HCT116 (cell line): ENCODE results near the gene MACF1. TPM values are rescaled to one million over a fixed set of nuclear protein-coding genes. Genes with fewer than 3 reads are reported as not detected.

Source experiments
- ATAC-seq: fragments of 200-7000 bp; cut with Tn5 transposase; 2 replicates; pipeline ENCODE4 v1.9.1; 2020; ENCODE audit warnings: mild to moderate bottlenecking, moderate library complexity
- BruUV-seq: library from RNA; stranded (reverse); fragments of 400-500 nt; replicated peaks from 2 replicates; lab custom pipeline; 2021; lab: Mats Ljungman, UMichigan
- CTCF ChIA-PET: fragments of 300-600 bp; sonication (Branson Sonifier 250); formaldehyde crosslinking; loops from one replicate; lab custom pipeline; 2021; ENCODE audit warnings: antibody characterized with exemption; lab: Charles Lee
- POLR2A ChIA-PET: fragments of 300-600, 350-600 bp; sonication (Branson Sonifier 250); formaldehyde crosslinking; loops from one replicate; lab custom pipeline; 2021; ENCODE audit warnings: antibody characterized with exemption; lab: Charles Lee
- RAD21 ChIA-PET, 2 experiments: fragments of 300-600 bp; sonication (Branson Sonifier 250); formaldehyde crosslinking; loops; one replicate each; lab custom pipeline; 2023; ENCODE audit warnings: low total read pairs in 2 of 2; ENCODE audit not compliant: uncharacterized antibody in 2 of 2, unreplicated experiment in 2 of 2, low non-redundant PET in 1 of 2; lab: Charles Lee
- DNase-seq: peaks from one replicate; pipeline ENCODE4 v3.0.0-alpha.2; 2010; ENCODE audit warnings: low read depth, low spot score
- H2AFZ ChIP-seq: fragments of 200-600 bp; shearing (Covaris generic), sonication (generic); 2 replicates; pipeline ENCODE4 v1.6.1; 2017; ENCODE audit warnings: low read depth, mixed run types, mixed read lengths, antibody characterized with exemption, low read length; ENCODE audit not compliant: poor library complexity, severe bottlenecking
- H3K27ac ChIP-seq: 2 replicates; pipeline ENCODE4 v1.5.1; 2012; ENCODE audit warnings: low read depth, low read length
- H3K27me3 ChIP-seq: fragments of 200-600 bp; sonication (generic); 2 replicates; pipeline ENCODE4 v1.6.1; 2016; ENCODE audit warnings: mixed run types, low read length, mixed read lengths; ENCODE audit not compliant: insufficient read depth
- H3K36me3 ChIP-seq, 2 experiments: fragments of 200-500 bp in 1 of 2; fragments of 200-600 bp in 1 of 2; sonication (Bioruptor generic) in 1 of 2; sonication (generic) in 1 of 2; 2 replicates each; pipeline versions ENCODE4 v1.5.1 to v1.6.1; 2014 to 2016; ENCODE audit warnings: low read length in 2 of 2, inconsistent platforms in 1 of 2, mixed read lengths in 1 of 2, mixed run types in 1 of 2; ENCODE audit not compliant: insufficient read depth in 2 of 2, control insufficient read depth in 1 of 2
- H3K4me1 ChIP-seq, 2 experiments: fragments of 200-600 bp in 1 of 2; sonication (generic) in 1 of 2; 2 replicates each; pipeline versions ENCODE4 v1.5.1 to v1.6.1; 2012 to 2017; ENCODE audit warnings: low read length in 2 of 2, inconsistent platforms in 1 of 2, mild to moderate bottlenecking in 1 of 2, mixed read lengths in 1 of 2, mixed run types in 1 of 2, moderate library complexity in 1 of 2; ENCODE audit not compliant: insufficient read depth in 2 of 2, control insufficient read depth in 1 of 2
- H3K4me2 ChIP-seq: fragments of 200-600 bp; sonication (generic); 2 replicates; pipeline ENCODE4 v1.6.1; 2017; ENCODE audit warnings: mixed run types, low read length, mixed read lengths
- H3K4me3 ChIP-seq, 2 experiments: fragments of 200-600 bp in 1 of 2; sonication (generic) in 1 of 2; replicated peaks in 1 of 2; 2 replicates each; pipeline ENCODE4 v1.5.1; 2011 to 2016; ENCODE audit warnings: low read length in 2 of 2, control low read depth in 1 of 2, low read depth in 1 of 2, mild to moderate bottlenecking in 1 of 2, mixed read lengths in 1 of 2, mixed run types in 1 of 2
- H3K79me2 ChIP-seq: fragments of 200-600 bp; sonication (generic); 2 replicates; pipeline ENCODE4 v1.6.1; 2017; ENCODE audit warnings: mild to moderate bottlenecking, mixed run types, low read length, moderate library complexity, mixed read lengths; ENCODE audit not compliant: insufficient read depth
- H3K9ac ChIP-seq: fragments of 200-600 bp; sonication (generic); 2 replicates; pipeline ENCODE4 v1.6.1; 2016; ENCODE audit warnings: low read length, mixed read lengths
- H3K9me2 ChIP-seq: fragments of 200-600 bp; sonication (generic), shearing (Covaris generic); 2 replicates; pipeline ENCODE4 v1.6.1; 2017; ENCODE audit warnings: mixed run types, mild to moderate bottlenecking, moderate library complexity; ENCODE audit not compliant: insufficient read depth
- H3K9me3 ChIP-seq, 2 experiments: fragments of 200-500 bp in 1 of 2; fragments of 200-600 bp in 1 of 2; sonication (Bioruptor generic) in 1 of 2; sonication (generic) in 1 of 2; 2 replicates each; pipeline ENCODE4 v1.6.1; 2014 to 2017; ENCODE audit warnings: low read length in 2 of 2, mixed read lengths in 2 of 2, inconsistent platforms in 1 of 2, low read depth in 1 of 2, mild to moderate bottlenecking in 1 of 2, mixed run types in 1 of 2, moderate library complexity in 1 of 2; ENCODE audit not compliant: control insufficient read depth in 1 of 2, insufficient read depth in 1 of 2
- H4K20me1 ChIP-seq: fragments of 200-600 bp; sonication (generic), shearing (Covaris generic); 2 replicates; pipeline ENCODE4 v1.6.1; 2017; ENCODE audit warnings: mixed run types, mild to moderate bottlenecking, moderate library complexity; ENCODE audit not compliant: insufficient read depth
- CEBPB ChIP-seq: IDR thresholded peaks from 2 replicates; pipeline ENCODE4 v1.6.1; 2012; ENCODE audit warnings: low read depth
- EGR1 ChIP-seq: IDR thresholded peaks from 2 replicates; pipeline ENCODE4 v1.6.1; 2012; ENCODE audit warnings: low read depth
- ELF1 ChIP-seq: IDR thresholded peaks from 2 replicates; pipeline ENCODE4 v1.6.1; 2012; ENCODE audit warnings: low read depth, borderline replicate concordance
- EZH2 ChIP-seq: fragments of 200-600 bp; sonication (generic); IDR thresholded peaks from 2 replicates; pipeline ENCODE4 v1.6.1; 2017; ENCODE audit warnings: antibody characterized with exemption, mixed run types
- EZH2phosphoT487 ChIP-seq: fragments of 200-600 bp; IDR thresholded peaks from 2 replicates; pipeline ENCODE4 v1.6.1; 2018; ENCODE audit warnings: antibody characterized with exemption, borderline replicate concordance
- FOSL1 ChIP-seq: IDR thresholded peaks from 2 replicates; pipeline ENCODE4 v1.6.1; 2012; ENCODE audit warnings: low read depth
- POLR2A ChIP-seq: IDR thresholded peaks from 2 replicates; pipeline ENCODE4 v1.7.0; 2011; ENCODE audit warnings: borderline replicate concordance; ENCODE audit not compliant: insufficient read depth, insufficient read length; ENCODE audit errors: extremely low read depth
- POLR2AphosphoS5 ChIP-seq: IDR thresholded peaks from 2 replicates; pipeline ENCODE4 v1.6.1; 2011; ENCODE audit warnings: mild to moderate bottlenecking, low read depth, low read length, moderate library complexity
- SIN3A ChIP-seq: IDR thresholded peaks from 2 replicates; pipeline ENCODE4 v1.6.1; 2012; ENCODE audit warnings: low read depth
- SP1 ChIP-seq: IDR thresholded peaks from 2 replicates; pipeline ENCODE4 v1.6.1; 2012; ENCODE audit warnings: low read depth
- SRF ChIP-seq: IDR thresholded peaks from 2 replicates; pipeline ENCODE4 v1.6.1; 2012; ENCODE audit warnings: low read depth
- YY1 ChIP-seq: IDR thresholded peaks from 2 replicates; pipeline ENCODE4 v1.6.1; 2011; ENCODE audit warnings: low read length, low read depth, moderate library complexity, mild to moderate bottlenecking; ENCODE audit not compliant: insufficient replicate concordance; ENCODE audit errors: extremely low read depth
- ZNF274 ChIP-seq: fragments of 200-500 bp; sonication (Bioruptor generic); IDR thresholded peaks from 2 replicates; pipeline ENCODE4 v1.6.1; 2014; ENCODE audit warnings: mild to moderate bottlenecking, low read depth, low read length, inconsistent platforms
- intact Hi-C: fragments of 100-400 bp; cut with micrococcal nuclease; formaldehyde crosslinking; loops from 2 replicates; pipeline ENCODE4 v1.10.0; 2022
- total RNA-seq: library from RNA; stranded (reverse); gene quantifications from one replicate; pipeline ENCODE4 v1.2.1, GENCODE V29; 2021; ENCODE audit not compliant: unreplicated experiment
- TF ChIP-seq, protein P1 (sequence below): IDR thresholded peaks from 2 replicates; pipeline ENCODE4 v1.6.1; 2012
- TF ChIP-seq, protein P2 (sequence below): IDR thresholded peaks from 2 replicates; pipeline ENCODE4 v1.6.1; 2011; ENCODE audit warnings: mild to moderate bottlenecking, low read length, moderate library complexity; ENCODE audit not compliant: insufficient replicate concordance; ENCODE audit errors: extremely low read depth

MACF1 gene
- total RNA-seq, 1 experiment from 2014 or later: 146 TPM

- no TSS peak for BruUV-seq
- Histone ChIP-seq H3K79me2 (no peaks in the 10 kb centered on the region; the same call in 1 of the 2 replicates), H2AFZ (no peak overlapping the region), H3K27me3 (no peaks in the 10 kb centered on the region), H3K9ac (no peak overlapping the region), H3K4me3 (no peak overlapping the region), H3K4me2 (no peak overlapping the region), H3K4me1 (no peaks in the 10 kb centered on the region; a peak in 1 of 4 replicates), H3K9me2 (no peaks in the 10 kb centered on the region), H3K27ac (no peak overlapping the region), H3K9me3 (no peaks in the 10 kb centered on the region), H3K36me3 (no peaks in the 10 kb centered on the region), H4K20me1 (no peaks in the 10 kb centered on the region)
- ChIA-PET CTCF (interaction anchor here (1.2 kb wide), 1 partner anchor 267 kb away, joined by 3 read pairs; no protein-coding TSS in a partner anchor), RAD21 (interaction anchor here (0.5 to 0.7 kb wide), 2 partner anchors 114 to 159 kb away, joined by 3 read pairs; no protein-coding TSS in a partner anchor), POLR2A (no interaction called here)
- intact Hi-C loops: no loop called here
- no peak for TF ChIP-seq FOSL1
- TF ChIP-seq SRF: no peak
- TF ChIP-seq SP1: no peak
- TF ChIP-seq, protein P1, sequence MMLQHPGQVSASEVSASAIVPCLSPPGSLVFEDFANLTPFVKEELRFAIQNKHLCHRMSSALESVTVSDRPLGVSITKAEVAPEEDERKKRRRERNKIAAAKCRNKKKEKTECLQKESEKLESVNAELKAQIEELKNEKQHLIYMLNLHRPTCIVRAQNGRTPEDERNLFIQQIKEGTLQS: no peak
- no peak for TF ChIP-seq YY1
- TF ChIP-seq CEBPB: no peak
- no peak for TF ChIP-seq EZH2phosphoT487
- TF ChIP-seq POLR2AphosphoS5: no peak
- TF ChIP-seq, protein P2, sequence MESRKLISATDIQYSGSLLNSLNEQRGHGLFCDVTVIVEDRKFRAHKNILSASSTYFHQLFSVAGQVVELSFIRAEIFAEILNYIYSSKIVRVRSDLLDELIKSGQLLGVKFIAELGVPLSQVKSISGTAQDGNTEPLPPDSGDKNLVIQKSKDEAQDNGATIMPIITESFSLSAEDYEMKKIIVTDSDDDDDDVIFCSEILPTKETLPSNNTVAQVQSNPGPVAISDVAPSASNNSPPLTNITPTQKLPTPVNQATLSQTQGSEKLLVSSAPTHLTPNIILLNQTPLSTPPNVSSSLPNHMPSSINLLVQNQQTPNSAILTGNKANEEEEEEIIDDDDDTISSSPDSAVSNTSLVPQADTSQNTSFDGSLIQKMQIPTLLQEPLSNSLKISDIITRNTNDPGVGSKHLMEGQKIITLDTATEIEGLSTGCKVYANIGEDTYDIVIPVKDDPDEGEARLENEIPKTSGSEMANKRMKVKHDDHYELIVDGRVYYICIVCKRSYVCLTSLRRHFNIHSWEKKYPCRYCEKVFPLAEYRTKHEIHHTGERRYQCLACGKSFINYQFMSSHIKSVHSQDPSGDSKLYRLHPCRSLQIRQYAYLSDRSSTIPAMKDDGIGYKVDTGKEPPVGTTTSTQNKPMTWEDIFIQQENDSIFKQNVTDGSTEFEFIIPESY: no peak
- no peak for TF ChIP-seq EGR1
- no peak for TF ChIP-seq ELF1
- TF ChIP-seq EZH2: no peak
- no peak for TF ChIP-seq POLR2A
- TF ChIP-seq ZNF274: no peak
- no peak for TF ChIP-seq SIN3A
- ATAC-seq: no peak
- DNase-seq: no peak
Observed at GRCh38 chr1:39272027-39272797, 67.7 kb downstream of the MACF1 start.
